ENCODE measurements around the gene FERMT3.

The FERMT3 gene

DNA sequence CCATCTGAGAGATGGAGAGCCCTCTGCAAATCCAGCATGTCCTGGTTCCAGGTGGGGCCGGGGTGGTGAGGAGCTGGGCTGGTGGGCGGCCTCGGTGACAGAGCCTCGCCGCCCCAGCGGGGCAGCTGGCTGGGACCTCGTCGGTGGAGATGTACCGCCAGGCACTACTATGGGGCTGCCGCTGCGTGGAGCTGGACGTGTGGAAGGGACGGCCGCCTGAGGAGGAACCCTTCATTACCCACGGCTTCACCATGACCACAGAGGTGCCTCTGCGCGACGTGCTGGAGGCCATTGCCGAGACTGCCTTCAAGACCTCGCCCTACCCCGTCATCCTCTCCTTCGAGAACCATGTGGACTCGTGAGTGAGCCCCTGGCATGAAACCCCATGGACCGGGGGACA lies 51.8 kb downstream of the FERMT3 start:
- no peak for DNase-seq (ENCODE audit: low read depth)
- H3K4me3 ChIP-seq (ENCODE audit: low read depth, low read length): no peak overlapping the region

DNA sequence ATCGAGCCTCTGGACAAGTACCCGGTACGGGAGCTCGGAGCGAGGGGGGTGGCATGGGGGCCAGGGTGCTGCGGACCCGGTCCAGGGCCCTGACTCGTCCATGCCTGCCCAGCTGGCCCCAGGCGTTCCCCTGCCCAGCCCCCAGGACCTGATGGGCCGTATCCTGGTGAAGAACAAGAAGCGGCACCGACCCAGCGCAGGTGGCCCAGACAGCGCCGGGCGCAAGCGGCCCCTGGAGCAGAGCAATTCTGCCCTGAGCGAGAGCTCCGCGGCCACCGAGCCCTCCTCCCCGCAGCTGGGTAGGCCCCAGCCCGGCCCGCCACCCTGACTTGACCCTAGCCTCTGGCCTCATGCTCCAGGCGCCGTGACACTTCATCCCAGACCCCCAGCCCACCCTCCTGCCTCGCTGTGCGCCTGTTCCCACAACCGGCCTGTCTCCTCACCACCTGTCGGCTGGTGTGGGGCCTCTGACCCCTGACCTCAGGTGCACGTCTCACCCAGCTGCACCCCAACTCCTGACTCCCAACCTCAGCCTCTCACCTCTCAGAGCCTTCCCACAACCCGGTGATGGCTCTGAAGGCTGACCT lies 52.5 kb downstream of the FERMT3 start:
- no peak for DNase-seq (ENCODE audit: low read depth)
- no peak overlapping the region for H3K4me3 ChIP-seq (ENCODE audit: low read depth, low read length)

DNA sequence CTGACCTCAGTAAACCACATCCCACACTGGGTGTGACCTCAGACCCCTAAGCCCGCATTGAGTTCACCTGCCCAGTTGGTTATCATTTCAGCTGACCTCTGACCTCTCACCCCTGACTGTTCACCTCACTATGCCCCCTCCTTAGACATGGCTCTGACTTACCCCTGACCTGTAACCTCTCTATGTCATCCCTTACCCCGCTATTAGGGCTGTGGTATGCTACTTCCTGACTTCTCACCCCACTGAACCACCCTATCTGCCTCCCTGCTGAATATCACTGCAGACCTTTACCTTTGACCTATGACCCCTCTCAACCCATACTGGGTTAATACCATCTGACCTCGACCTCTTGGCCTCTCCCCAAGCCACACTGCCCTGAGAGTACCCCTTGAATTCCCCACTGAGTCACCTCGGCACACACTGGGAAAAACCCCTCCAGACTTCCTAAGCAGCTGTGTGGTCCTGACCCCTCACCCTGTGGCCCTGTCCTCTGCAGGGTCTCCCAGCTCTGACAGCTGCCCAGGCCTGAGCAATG lies 53.1 kb downstream of the FERMT3 start:
- DNase-seq (ENCODE audit: low read depth): no peak
- H3K4me3 ChIP-seq (ENCODE audit: low read depth, low read length): no peak overlapping the region

DNA sequence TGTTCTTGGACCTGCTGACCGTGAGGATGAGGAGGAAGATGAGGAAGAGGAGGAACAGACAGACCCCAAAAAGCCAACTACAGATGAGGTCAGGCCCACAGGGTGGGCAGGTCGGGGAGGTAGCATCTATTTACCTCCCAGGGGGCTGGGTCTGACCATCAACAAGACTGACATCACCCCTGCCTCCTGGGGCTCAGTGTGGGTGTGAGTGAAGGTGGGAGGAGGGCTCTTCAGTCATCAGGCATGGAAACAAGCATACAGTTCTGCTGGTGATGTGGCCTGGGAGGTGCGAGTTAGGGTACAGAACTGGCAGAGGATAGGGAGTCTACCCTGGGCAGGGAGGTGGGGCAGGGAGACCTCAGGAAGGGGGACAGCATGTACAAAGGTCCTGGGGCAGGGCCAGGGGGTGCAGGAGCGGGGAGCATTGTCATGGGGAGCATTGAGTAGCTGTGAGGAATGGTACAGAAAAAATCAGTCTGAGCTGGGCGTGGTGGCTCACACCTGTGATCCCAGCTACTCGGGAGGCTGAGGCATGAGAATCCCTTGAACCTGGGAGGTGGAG lies 53.7 kb downstream of the FERMT3 start:
- no peak overlapping the region for H3K4me3 ChIP-seq (ENCODE audit: low read depth, low read length)
- no peak for DNase-seq (ENCODE audit: low read depth)

DNA sequence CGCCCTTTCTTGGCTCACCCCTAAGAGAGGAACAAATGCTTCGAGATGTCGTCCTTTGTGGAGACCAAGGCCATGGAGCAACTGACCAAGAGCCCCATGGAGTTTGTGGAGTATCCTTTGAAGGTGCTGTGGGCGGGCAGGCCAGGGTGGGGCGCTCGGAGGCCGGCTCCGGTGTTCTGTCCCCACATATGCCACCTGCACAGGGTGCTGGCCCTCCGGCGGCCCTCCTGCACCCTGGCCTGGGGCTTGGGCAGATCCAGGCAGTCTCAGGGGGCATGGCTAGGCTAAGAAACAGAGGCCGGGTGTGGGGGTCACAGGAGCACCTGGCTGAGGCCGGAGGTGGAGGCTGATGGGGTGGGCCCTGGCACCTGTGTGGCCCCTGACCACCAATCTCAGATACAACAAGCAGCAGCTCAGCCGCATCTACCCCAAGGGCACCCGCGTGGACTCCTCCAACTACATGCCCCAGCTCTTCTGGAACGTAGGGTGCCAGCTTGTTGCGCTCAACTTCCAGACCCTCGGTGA lies 55.1 kb downstream of the FERMT3 start:
- H3K4me3 ChIP-seq (ENCODE audit: low read depth, low read length): no peak overlapping the region
- no peak for DNase-seq (ENCODE audit: low read depth)

DNA sequence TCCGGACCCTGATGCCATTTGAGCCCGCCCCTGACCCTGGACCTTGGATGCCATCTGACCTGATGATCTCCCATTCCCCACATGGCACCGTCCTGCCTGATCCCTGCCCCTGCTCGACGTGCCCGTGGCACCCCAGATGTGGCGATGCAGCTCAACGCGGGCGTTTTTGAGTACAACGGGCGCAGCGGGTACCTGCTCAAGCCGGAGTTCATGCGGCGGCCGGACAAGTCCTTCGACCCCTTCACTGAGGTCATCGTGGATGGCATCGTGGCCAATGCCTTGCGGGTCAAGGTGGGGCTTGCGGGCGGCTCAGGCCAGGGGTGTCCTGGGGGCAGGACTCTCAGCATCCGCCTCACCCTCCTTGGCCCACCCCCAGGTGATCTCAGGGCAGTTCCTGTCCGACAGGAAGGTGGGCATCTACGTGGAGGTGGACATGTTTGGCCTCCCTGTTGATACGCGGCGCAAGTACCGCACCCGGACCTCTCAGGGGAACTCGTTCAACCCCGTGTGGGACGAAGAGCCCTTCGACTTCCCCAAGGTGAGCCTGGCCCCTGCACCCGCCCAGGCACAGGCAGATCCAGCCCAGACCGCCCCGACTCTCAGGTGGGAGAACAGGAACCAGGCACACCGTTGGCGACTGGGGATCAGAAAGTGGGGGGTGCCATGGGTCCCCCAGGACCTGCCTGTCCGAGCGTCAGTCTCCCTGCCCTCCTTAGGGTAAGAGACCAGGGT lies 55.9 kb downstream of the FERMT3 start:
- DNase-seq (ENCODE audit: low read depth): no peak
- no peak overlapping the region for H3K4me3 ChIP-seq (ENCODE audit: low read depth, low read length)

DNA sequence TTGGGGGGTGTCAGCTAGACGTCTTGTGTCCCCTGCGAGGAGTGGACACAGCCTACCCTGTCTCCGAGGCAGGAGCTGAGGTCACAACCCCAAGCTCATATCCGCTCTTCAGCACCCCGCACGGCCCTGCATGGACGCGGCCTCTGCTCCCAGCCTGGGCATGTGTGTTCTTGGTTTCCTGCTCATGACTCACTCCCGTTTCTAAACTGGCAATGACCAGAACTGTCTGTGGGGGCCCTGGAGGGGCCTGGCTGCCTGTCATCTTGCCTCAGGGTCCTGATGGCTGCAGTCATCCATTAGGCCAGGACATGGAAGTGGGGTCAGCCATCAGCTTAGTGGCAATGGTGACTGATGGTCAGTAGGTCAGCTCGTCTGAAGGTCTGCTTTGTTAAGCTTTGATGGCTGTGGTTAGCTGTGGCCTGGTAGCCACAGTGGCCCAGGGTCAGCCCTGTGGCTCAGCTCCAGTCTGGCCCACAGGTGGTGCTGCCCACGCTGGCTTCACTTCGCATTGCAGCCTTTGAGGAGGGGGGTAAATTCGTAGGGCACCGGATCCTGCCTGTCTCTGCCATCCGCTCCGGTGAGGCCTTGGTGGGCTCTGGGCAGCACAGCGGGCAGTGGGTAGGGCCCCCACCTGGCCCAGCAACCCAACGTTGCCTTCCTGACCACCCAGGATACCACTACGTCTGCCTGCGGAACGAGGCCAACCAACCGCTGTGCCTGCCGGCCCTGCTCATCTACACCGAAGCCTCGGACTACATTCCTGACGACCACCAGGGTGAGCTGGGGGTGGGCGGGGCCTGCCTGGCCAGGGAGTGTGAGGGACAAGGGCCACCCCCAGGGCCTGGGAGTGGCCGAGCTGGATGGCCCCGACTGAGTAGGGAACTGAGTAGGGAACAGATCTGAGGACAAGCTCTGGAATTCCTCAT lies 56.8 kb downstream of the FERMT3 start:
- no peak overlapping the region for H3K4me3 ChIP-seq (ENCODE audit: low read depth, low read length)
- DNase-seq (ENCODE audit: low read depth): no peak

DNA sequence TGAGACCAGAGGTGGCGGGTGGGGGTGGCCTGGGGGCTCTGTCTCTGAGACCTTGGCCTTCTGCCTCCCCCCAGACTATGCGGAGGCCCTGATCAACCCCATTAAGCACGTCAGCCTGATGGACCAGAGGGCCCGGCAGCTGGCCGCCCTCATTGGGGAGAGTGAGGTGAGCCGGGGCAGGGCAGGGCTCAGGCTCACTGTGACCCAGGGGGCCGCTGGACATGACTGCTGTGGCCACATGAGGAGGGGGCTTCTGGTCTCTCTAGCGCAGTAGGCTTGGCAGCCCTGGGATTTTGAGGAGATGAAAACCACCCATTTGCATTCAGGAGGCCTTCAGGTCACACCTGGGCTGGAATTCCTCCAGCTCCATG lies 57.4 kb downstream of the FERMT3 start:
- H3K4me3 ChIP-seq (ENCODE audit: low read depth, low read length): no peak overlapping the region
- no peak for DNase-seq (ENCODE audit: low read depth)

DNA sequence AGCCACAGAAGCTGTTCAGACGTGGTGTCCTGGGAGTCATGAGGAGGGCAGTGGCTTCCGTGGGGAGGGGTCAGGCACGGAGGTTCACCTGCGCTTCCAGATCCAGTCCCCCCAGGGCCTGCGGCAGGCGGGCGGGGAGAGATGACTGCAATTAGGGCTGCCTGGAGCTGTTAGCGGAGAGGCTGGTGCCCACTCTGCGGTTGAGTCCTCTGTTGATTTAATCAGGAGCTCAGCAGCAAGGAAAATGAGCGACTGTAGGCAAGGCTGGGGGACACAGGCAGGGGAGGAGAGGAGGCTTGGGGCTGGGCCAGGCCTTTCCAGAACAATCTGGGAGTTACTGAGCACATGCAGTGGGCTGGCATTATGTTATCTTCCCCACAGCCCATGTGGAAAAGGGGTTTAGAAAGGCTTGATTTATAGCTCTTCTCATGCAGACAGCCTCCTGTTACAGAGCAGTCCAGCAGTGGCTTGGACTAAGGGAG lies 57.9 kb downstream of the FERMT3 start:
- H3K4me3 ChIP-seq (ENCODE audit: low read depth, low read length): no peak overlapping the region
- no peak for DNase-seq (ENCODE audit: low read depth)

DNA sequence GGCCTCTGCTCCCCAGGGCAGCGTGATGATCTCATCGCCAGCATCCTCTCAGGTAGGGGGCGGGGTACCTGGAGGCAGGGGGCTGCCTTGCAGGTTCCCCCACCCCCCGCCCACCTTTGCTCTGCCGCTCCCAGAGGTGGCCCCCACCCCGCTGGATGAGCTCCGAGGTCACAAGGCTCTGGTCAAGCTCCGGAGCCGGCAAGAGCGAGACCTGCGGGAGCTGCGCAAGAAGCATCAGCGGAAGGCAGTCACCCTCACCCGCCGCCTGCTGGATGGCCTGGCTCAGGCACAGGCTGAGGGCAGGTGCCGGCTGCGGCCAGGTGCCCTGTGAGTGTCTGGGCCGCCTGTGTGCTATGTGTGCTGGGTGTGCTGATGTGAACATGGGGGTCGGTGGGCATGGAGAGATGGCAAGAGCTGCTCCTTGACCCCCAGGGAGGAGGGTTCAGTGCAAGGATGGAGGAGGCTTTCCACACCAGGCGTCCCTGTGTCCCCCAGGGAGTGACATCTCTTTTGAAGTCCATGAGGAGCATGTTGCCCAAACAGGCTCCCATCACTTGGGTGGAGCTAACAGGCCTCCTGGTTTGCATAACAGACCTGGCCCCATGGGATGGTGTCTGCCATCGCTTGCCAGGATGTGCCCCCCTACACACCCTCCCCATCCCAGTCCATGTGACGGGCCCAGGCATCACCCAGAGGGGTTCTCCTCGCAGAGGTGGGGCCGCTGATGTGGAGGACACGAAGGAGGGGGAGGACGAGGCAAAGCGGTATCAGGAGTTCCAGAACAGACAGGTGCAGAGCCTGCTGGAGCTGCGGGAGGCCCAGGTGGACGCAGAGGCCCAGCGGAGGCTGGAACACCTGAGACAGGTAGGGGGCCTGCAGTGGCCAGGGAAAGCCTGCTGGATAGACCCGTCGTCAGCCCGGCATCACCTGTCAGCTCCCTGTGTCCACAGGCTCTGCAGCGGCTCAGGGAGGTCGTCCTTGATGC lies 58.9 kb downstream of the FERMT3 start:
- no peak overlapping the region for H3K4me3 ChIP-seq (ENCODE audit: low read depth, low read length)
- no peak for DNase-seq (ENCODE audit: low read depth)

DNA sequence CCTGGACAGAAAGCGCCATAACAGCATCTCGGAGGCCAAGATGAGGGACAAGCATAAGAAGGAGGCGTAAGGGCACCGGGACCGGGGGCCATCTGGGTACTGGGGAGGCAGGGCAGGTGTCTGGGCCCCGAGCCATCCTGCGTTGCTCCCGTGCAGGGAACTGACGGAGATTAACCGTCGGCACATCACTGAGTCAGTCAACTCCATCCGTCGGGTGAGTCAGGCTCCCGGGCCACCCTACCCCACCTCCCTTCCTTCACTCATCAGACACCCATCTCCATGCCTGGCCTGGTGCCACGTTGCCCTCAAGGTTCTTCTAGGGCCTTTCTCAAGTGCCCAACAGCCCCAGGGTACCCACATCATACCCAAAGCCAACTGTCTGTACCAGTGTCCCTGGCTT lies 59.8 kb downstream of the FERMT3 start:
- H3K4me3 ChIP-seq (ENCODE audit: low read depth, low read length): no peak overlapping the region
- no peak for DNase-seq (ENCODE audit: low read depth)

DNA sequence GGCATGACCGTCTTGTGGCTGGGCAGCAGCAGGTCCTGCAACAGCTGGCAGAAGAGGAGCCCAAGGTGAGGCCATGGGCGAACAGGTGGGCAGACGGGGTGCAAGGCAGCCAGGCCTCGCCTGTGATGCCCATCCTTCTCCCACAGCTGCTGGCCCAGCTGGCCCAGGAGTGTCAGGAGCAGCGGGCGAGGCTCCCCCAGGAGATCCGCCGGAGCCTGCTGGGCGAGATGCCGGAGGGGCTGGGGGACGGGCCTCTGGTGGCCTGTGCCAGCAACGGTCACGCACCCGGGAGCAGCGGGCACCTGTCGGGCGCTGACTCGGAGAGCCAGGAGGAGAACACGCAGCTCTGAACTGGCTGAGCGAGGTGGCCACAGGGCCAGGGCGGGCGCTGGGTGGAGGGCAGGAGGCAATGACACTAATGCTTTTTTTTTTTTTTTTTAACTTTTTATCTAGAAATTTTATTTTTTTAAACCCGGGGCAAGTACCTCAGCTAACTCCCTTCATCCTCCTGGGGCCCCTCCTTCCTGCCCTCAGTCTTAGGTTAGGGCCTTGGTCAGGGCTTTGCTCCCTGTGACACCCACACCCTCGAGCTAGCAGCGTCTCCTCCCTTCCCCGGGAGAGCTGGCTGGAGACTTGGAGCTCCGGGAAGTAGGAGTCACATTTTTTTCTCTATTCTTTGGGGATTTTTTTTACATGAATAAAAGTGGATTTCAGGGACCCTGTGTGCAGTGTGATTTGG lies 60.9 kb downstream of the FERMT3 start:
- no peak for DNase-seq (ENCODE audit: low read depth)
- H3K4me3 ChIP-seq (ENCODE audit: low read depth, low read length): no peak overlapping the region

DNA sequence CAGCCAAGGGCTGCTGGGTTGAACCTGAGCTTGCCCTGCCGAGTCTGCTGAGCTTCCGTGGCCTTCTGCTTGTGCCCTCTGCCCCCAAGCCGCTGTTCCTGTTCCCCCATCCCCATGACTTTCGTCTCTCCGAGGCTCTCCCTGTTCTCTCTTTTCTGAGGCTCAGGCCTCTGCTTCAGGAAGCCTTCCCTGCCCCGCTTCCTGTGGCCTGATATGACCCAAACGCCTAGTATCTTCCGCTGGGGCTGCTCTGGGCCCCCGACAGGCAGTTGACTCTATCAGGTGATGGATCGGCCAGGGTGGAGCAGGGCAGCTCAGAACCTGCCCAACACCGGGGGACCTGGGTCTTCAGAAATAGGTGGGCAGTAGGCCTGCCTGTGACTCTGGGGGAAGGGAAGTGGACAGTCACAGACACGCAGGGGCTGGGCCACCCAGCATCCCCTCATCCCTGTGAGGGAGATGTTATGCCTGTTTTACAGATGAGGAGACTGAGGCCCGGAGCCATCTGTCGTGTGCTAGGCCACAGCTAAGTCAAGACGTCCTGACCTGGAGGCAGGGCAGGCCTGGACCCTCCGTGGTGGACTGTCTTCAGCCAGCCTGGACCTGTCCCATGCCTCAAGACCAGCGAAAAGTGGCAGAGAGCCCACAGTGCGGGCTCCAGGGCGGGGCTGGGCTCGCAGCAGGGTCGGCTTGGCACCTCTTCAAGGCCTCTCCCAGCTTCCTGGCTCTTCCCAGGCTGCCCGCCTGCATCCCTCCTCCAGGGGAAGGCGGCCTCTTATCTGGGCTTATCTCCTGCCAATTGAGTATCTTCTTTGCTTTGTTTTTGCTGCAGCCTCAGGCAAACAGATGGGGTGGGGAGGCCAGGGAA lies 61.7 kb downstream of the FERMT3 start:
- peak overlapping the region; percentile 71 for H3K4me3 ChIP-seq (ENCODE audit: low read depth, low read length)
- DNase-seq (ENCODE audit: low read depth): no peak

DNA sequence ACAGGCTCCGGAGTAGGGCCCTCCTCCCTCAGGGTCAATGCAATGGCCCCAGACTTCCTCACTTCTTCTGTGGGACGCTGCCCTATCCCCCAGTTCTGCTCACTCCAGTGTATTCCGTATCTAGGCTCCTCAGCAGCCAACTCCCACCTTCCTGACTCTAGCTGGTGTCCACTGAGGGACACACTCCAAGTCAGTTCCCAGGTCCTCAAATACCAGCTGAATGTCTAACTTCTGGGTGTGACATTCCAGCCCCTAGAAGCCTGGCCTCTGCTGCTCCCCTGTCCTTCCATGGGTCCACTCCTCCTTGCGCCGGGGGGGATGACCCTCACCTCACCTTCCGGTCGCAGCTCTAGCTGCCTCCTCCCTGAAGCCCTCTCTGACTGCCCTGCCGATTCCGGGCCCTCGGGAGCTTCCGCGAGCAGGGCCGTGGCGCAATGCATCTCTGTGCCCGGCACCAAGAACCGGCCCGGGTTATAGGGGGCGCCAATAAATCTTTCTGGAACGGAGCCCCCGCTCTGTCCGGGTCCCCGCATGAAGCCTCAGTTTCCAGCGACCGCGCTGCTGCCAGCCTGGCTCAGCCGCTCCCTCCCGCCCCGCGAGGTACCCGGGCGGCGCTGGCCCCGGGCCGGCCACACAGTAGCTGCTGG lies 62.5 kb downstream of the FERMT3 start:
- H3K4me3 ChIP-seq (ENCODE audit: low read depth, low read length): peak overlapping the region; percentile 71
- DNase-seq (ENCODE audit: low read depth): no peak

DNA sequence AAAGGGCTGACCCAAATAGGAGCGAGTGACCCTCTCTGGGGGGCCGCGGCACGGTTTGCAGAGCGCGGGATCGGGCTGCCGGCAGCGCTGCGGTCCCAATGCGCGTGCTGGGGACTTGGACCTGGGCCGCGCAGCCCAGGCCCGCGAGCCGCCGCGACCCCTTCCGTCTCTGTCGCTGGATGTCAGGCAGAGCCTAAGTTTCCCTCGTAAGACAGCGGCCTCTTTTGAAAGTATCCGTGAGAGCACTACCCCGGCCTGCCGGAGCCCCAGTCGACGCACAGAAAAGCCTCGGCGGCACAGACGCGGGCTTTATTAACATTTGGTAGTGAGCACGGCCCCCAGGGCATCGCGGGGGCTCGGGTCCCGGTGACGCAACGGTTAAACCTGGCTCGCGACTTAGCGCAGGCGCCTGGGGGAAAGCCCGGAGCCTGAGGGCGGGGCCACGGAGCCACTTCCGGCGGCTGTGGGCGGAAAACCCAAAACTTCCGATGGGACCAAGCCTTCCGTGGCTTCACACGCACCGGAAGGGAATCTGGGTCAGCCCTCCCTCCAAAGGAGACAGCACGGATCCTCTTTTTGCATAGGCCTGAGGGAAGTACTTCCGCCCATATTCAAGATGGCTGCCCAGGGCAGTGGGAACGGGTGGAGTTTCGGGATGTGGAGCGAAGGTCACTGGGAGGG lies 63.2 kb downstream of the FERMT3 start:
- H3K4me3 ChIP-seq (ENCODE audit: low read depth, low read length): peak overlapping the region; percentile 71
- peak; percentile 99 for DNase-seq (ENCODE audit: low read depth)
